H1 (cell line): ENCODE results near the gene PPP1R9A. TPM values are rescaled to one million over a fixed set of nuclear protein-coding genes. Genes with fewer than 3 reads are reported as not detected.

Experiments used
- ASH2L ChIP-seq: fragments of 200-600, 300-600 bp; sonication (generic); IDR thresholded peaks from one replicate; pipeline ENCODE4 v1.7.1; 2017; ENCODE audit warnings: low read length
- CBX5 ChIP-seq: fragments of 300-800, 300-1000 bp; sonication (generic); IDR thresholded peaks from 2 replicates; pipeline ENCODE4 v1.7.1; 2016; ENCODE audit warnings: antibody characterized with exemption, low read length, low read depth
- GABPA ChIP-seq: IDR thresholded peaks from 2 replicates; pipeline ENCODE4 v1.6.1; 2011; ENCODE audit warnings: mild to moderate bottlenecking, low read length, moderate library complexity, borderline replicate concordance; ENCODE audit not compliant: insufficient read depth
- HDAC2 ChIP-seq, 2 experiments: fragments of 300-600 bp in 1 of 2; sonication (generic) in 1 of 2; IDR thresholded peaks; 2 replicates each; pipeline ENCODE4 v1.6.1; 2011 to 2012; ENCODE audit warnings: low read depth in 2 of 2, low read length in 2 of 2, mild to moderate bottlenecking in 2 of 2, moderate library complexity in 2 of 2, borderline replicate concordance in 1 of 2, inconsistent platforms in 1 of 2
- RNF2 ChIP-seq: fragments of 200-900, 300-1000 bp; sonication (generic); IDR thresholded peaks from 2 replicates; pipeline ENCODE4 v1.7.1; 2016; ENCODE audit warnings: borderline replicate concordance, low read depth, mild to moderate bottlenecking, antibody characterized with exemption, low read length; ENCODE audit not compliant: poor library complexity, severe bottlenecking; ENCODE audit errors: missing control alignments
- polyA plus RNA-seq, 7 experiments: library from polyadenylated mRNA; depleted of rRNA in 3 of 7; stranded (reverse) in 5 of 7; unstranded in 2 of 7; fragments of >200 nt in 5 of 7; fragments of 200-250 nt in 2 of 7; gene quantifications; 1 replicate in 5 of 7; 2 replicates in 1 of 7; 4 replicates in 1 of 7; pipeline versions ENCODE4 v1.2.1 to v1.2.3, GENCODE V29; 2011 to 2013; ENCODE audit warnings: missing spikeins in 2 of 7, mixed read lengths in 2 of 7
- total RNA-seq: library from RNA; stranded (reverse); fragmentation: NEBNext Ultra II Directional; extraction: Animal tissue kit (Norgen Biotek cat#: 25700); gene quantifications from 2 replicates; pipeline ENCODE4 v1.2.1, GENCODE V29; 2021
- TF ChIP-seq, protein P1 (sequence below): IDR thresholded peaks from 2 replicates; pipeline ENCODE4 v1.6.1; 2011; ENCODE audit warnings: low read length, improper control_type of control experiment
- TF ChIP-seq, protein P2 (sequence below): IDR thresholded peaks from 2 replicates; pipeline ENCODE4 v1.6.1; 2012; ENCODE audit warnings: low read length, inconsistent platforms

Gene PPP1R9A
- total and polyA plus RNA-seq, 2 of the 8 experiments (the other 6 are each of a cell fraction or from before 2014, with no cell fraction given), result 3.0 to 20.3 TPM

DNA sequence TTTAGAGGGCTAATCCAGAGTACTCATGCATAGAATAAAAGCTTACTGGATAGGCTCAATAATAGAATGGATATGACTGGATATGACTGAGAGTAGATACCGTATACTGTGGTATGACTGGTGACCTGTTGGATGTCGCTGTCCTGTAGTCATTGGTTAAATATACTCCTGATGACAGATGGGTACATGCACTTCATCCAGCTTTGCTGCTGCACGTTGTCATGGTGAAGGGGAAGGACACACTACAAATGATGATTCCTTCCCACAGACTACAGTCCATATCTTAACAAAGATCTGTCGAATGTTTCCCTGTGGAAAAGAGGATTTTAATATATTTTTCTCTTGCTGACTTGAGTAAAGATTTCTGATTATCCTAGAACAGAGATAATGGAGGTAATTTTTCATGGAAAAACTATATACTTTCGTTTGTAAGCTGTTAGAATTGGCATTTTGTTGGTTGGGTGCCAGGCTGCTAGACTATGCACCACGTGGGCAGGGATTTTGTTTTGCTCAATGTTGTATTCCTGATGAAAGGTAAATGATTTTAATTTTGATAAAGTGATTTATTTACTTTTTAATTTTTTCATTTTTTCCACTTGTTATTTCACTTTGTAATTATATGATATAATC is 97.3 kb downstream of the PPP1R9A start (continued):
- TF ChIP-seq, protein P1, sequence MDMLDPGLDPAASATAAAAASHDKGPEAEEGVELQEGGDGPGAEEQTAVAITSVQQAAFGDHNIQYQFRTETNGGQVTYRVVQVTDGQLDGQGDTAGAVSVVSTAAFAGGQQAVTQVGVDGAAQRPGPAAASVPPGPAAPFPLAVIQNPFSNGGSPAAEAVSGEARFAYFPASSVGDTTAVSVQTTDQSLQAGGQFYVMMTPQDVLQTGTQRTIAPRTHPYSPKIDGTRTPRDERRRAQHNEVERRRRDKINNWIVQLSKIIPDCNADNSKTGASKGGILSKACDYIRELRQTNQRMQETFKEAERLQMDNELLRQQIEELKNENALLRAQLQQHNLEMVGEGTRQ, result no peak
- TF ChIP-seq, protein P2, sequence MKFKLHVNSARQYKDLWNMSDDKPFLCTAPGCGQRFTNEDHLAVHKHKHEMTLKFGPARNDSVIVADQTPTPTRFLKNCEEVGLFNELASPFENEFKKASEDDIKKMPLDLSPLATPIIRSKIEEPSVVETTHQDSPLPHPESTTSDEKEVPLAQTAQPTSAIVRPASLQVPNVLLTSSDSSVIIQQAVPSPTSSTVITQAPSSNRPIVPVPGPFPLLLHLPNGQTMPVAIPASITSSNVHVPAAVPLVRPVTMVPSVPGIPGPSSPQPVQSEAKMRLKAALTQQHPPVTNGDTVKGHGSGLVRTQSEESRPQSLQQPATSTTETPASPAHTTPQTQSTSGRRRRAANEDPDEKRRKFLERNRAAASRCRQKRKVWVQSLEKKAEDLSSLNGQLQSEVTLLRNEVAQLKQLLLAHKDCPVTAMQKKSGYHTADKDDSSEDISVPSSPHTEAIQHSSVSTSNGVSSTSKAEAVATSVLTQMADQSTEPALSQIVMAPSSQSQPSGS, result no peak
- no peak for TF ChIP-seq ASH2L
- no peak for TF ChIP-seq RNF2
- no peak for TF ChIP-seq GABPA
- TF ChIP-seq HDAC2 (IDR thresholded peaks at IDR 0.05; ENCODE audit: borderline replicate concordance in 1 of 2, low read depth in 2 of 2, low read length in 2 of 2), result no peak
- TF ChIP-seq CBX5, result no peak
